OCI-LY1 (cell line): Measurements from ENCODE around the gene ABCG2.

Experiments
- CTCF ChIP-seq: fragments of 200-600 bp; sonication (generic), shearing (Covaris generic); IDR thresholded peaks from 2 replicates; pipeline ENCODE4 v1.5.1; 2017; ENCODE audit warnings: mild to moderate bottlenecking, antibody characterized with exemption, low read length, moderate library complexity, mixed read lengths
- EZH2 ChIP-seq: fragments of 200-600 bp; sonication (generic), shearing (Covaris generic); IDR thresholded peaks from 2 replicates; pipeline ENCODE4 v1.8.0; 2017; ENCODE audit warnings: borderline replicate concordance, mixed run types, mild to moderate bottlenecking, antibody characterized with exemption, low read length, moderate library complexity, mixed read lengths

DNA sequence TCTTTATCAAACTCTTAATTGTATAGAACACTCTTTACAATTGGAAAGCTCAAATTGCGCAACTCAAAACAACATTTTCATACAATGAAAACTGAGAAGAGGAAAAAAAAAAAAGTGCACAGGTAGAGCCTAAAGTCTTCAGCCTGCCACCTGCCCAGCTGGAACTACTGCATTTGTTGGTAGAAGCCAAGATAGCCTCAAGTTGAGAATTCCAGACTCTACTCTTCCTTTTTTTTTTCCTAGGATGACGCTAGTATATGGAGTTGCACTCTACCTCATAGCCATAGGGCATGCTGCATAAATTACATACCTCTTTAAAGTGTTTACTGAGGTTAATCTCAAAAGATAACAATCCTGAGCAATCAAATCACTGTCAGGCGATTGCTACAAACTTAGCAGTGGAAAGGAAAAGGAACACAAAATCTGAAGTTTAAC lies 13.6 kb downstream of the ABCG2 start:
- TF ChIP-seq CTCF (no peak), EZH2 (no peak)
